ENCODE data around the gene TNRC6B. TPM values are rescaled to one million over a fixed set of nuclear protein-coding genes. Genes with fewer than 3 reads are reported as not detected.
A peak's percentile ranks its signal among the peaks of the same experiment; 100 is the strongest.

The TNRC6B gene
- polyA plus RNA-seq, 3 donors from 2014 or later, result 12.9 to 90.1 (median 29.7) TPM

GRCh38 chr22:40226620-40227019, 48.9 kb downstream of the TNRC6B start:
- H3K4me3 Mint-ChIP-seq, result no peak overlapping the region
- H3K4me1 Mint-ChIP-seq, result peaks cover 44 to 72% of the 10 kb centered on the region in 2 donors
- H3K27ac Mint-ChIP-seq, result peak overlapping the region in 5 of 6 donors; percentile 4 to 76 (median 64)
- H3K36me3 Mint-ChIP-seq, result peaks cover 0 to 7% (median 5%) of the 10 kb centered on the region in 3 donors
- no peaks in the 10 kb centered on the region for H3K9me3 Mint-ChIP-seq
- peaks cover 0 to 2% (median 0%) of the 10 kb centered on the region in 3 donors for H3K27me3 Mint-ChIP-seq (ENCODE audit: low read depth in 3 of 3)
- no peak for DNase-seq

GRCh38 chr22:40231618-40232313, 54.0 kb downstream of the TNRC6B start:
- Mint-ChIP-seq H3K4me3 (no peak overlapping the region), H3K27ac (peak overlapping the region in 2 of 6 donors; percentile 4 to 78), H3K9me3 (no peaks in the 10 kb centered on the region), H3K27me3 (ENCODE audit: low read depth in 3 of 3) (peaks cover 0 to 3% (median 2%) of the 10 kb centered on the region in 3 donors), H3K36me3 (peaks cover 5 to 14% (median 6%) of the 10 kb centered on the region in 3 donors), H3K4me1 (peaks cover 36 to 63% of the 10 kb centered on the region in 2 donors)
- no peak for DNase-seq

DNA sequence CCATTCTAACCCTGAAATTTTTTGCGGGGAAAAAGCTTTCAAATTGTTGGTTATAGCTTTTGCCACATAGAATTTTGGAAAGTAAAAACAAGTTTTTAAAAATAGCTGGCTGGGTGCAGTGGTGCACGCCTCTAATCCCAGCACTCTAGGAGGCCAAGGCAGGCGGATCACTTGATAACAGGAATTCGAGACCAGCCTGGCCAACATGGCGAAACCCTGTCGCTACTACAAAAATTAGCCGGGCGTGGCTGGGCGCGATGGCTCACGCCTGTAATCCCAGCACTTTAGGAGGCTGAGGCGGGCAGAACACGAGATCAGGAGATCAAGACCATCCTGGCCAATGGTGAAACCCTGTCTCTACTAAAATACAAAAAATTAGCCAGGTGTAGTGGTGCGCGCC, 54.9 kb downstream of the TNRC6B start:
- peaks cover 0 to 3% (median 2%) of the 10 kb centered on the region in 3 donors for H3K27me3 Mint-ChIP-seq (ENCODE audit: low read depth in 3 of 3)
- no peak for DNase-seq
- peaks cover 5 to 14% (median 6%) of the 10 kb centered on the region in 3 donors for H3K36me3 Mint-ChIP-seq
- H3K4me1 Mint-ChIP-seq, result peaks cover 43 to 69% of the 10 kb centered on the region in 2 donors
- no peak overlapping the region for H3K27ac Mint-ChIP-seq
- no peak overlapping the region for H3K4me3 Mint-ChIP-seq
- H3K9me3 Mint-ChIP-seq, result no peaks in the 10 kb centered on the region

GRCh38 chr22:40233886-40234285, 56.2 kb downstream of the TNRC6B start:
- H3K4me3 Mint-ChIP-seq, result no peak overlapping the region
- H3K9me3 Mint-ChIP-seq, result no peaks in the 10 kb centered on the region
- no peak for DNase-seq
- peaks cover 52 to 76% of the 10 kb centered on the region in 2 donors for H3K4me1 Mint-ChIP-seq
- H3K36me3 Mint-ChIP-seq, result peaks cover 5 to 17% (median 10%) of the 10 kb centered on the region in 3 donors
- H3K27me3 Mint-ChIP-seq (ENCODE audit: low read depth in 3 of 3), result peaks cover 0 to 3% (median 2%) of the 10 kb centered on the region in 3 donors
- peak overlapping the region in 2 of 6 donors; percentile 29 to 49 for H3K27ac Mint-ChIP-seq

DNA sequence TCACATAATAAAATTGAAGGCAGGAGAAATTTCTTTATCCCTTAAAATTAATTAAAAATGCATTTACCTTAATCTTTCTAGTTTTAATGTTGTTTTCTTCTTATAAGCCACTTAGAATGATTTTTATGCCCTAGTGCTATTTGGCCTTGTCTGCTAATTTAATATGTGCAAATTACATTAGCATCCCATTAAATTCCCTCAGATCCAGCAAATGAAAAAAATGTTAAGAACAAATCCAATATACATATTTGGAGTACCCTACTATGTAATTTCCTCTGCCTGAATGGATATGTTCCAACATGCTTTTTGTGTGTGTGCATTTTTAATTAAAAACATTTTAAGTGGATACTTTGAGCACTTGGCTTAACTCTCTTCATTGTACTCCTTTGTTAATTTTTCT, 56.9 kb downstream of the TNRC6B start:
- Mint-ChIP-seq H3K9me3 (no peaks in the 10 kb centered on the region), H3K27me3 (ENCODE audit: low read depth in 3 of 3) (peaks cover 0 to 3% (median 2%) of the 10 kb centered on the region in 3 donors), H3K27ac (no peak overlapping the region), H3K4me3 (no peak overlapping the region), H3K36me3 (peaks cover 0 to 17% (median 10%) of the 10 kb centered on the region in 3 donors), H3K4me1 (peaks cover 56 to 78% of the 10 kb centered on the region in 2 donors)
- no peak for DNase-seq

DNA sequence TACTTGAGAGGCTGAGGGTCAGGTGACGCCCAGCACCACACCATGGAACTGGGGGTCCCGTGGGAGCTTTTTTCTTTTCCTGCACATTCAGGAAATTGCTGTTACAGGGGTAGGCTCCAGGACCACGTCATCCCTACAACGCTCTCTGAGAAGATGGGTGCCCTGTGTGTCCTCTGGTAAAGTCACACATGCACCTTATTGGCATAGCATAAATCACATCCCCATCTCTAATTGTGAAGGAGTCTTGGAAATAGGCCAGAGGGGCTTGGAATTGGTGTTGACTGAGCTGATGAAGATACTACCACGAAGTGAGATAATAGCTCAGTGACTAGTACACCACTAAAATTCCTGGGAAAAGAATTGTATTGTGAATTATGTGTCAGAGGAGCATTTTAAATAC, 57.6 kb downstream of the TNRC6B start:
- no peaks in the 10 kb centered on the region for H3K9me3 Mint-ChIP-seq
- peaks cover 0 to 3% (median 2%) of the 10 kb centered on the region in 3 donors for H3K27me3 Mint-ChIP-seq (ENCODE audit: low read depth in 3 of 3)
- DNase-seq, result no peak
- H3K4me1 Mint-ChIP-seq, result peaks cover 58 to 80% of the 10 kb centered on the region in 2 donors
- H3K27ac Mint-ChIP-seq, result no peak overlapping the region
- H3K4me3 Mint-ChIP-seq, result no peak overlapping the region
- H3K36me3 Mint-ChIP-seq, result peaks cover 0 to 17% (median 10%) of the 10 kb centered on the region in 3 donors

GRCh38 chr22:40236131-40236665, 58.5 kb downstream of the TNRC6B start:
- Mint-ChIP-seq H3K27me3 (ENCODE audit: low read depth in 3 of 3) (peaks cover 2 to 3% (median 3%) of the 10 kb centered on the region in 3 donors), H3K36me3 (peaks cover 0 to 10% (median 10%) of the 10 kb centered on the region in 3 donors), H3K4me1 (peaks cover 65 to 82% of the 10 kb centered on the region in 2 donors), H3K9me3 (no peaks in the 10 kb centered on the region), H3K27ac (peak overlapping the region in 2 of 6 donors; percentile 13 to 36), H3K4me3 (peak overlapping the region in 2 of 5 donors; percentile 7 to 12)
- peak; percentile 24 to 45 (median 39) for DNase-seq

DNA sequence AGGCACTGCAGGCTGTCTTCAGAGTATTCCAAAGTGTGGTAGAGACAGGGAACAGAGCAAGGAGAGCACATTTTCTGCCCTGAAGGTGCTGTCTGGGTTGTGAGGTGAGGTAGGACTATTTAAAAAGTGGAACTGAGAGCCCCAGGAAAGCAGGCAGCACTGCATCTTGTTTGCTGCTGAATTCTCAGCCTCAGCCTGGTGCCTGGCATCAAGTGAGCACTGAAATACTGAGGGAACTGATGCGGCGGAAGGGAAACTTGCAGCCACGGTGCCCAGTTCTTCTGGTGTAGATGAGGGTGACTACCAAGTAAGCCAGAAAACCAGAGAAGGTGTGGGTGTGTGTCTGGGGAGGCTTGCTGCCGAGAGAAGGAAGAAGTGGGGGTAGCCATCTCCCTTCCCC, 59.5 kb downstream of the TNRC6B start:
- no peak overlapping the region for H3K4me3 Mint-ChIP-seq
- peaks cover 2 to 3% (median 3%) of the 10 kb centered on the region in 3 donors for H3K27me3 Mint-ChIP-seq (ENCODE audit: low read depth in 3 of 3)
- peaks cover 0 to 5% (median 5%) of the 10 kb centered on the region in 3 donors for H3K36me3 Mint-ChIP-seq
- no peak for DNase-seq
- H3K9me3 Mint-ChIP-seq, result no peaks in the 10 kb centered on the region
- no peak overlapping the region for H3K27ac Mint-ChIP-seq
- H3K4me1 Mint-ChIP-seq, result peaks cover 72 to 82% of the 10 kb centered on the region in 2 donors

GRCh38 chr22:40237788-40238424, 60.2 kb downstream of the TNRC6B start:
- Mint-ChIP-seq H3K36me3 (peaks cover 0 to 5% (median 3%) of the 10 kb centered on the region in 3 donors), H3K9me3 (no peaks in the 10 kb centered on the region), H3K4me1 (peaks cover 77 to 86% of the 10 kb centered on the region in 2 donors), H3K27ac (peak overlapping the region in 1 of 6 donors; percentile 77), H3K27me3 (ENCODE audit: low read depth in 3 of 3) (peaks cover under 1 to 3% (median 2%) of the 10 kb centered on the region in 3 donors), H3K4me3 (peak overlapping the region in 1 of 5 donors; percentile 41)
- DNase-seq, result no peak

- Mint-ChIP-seq H3K4me1 (peaks cover 82 to 93% of the 10 kb centered on the region in 2 donors), H3K4me3 (peak overlapping the region in 4 of 5 donors; percentile 4 to 34 (median 18))
Measured at GRCh38 chr22:40238425-40239344, 61.0 kb downstream of the TNRC6B start.

DNA sequence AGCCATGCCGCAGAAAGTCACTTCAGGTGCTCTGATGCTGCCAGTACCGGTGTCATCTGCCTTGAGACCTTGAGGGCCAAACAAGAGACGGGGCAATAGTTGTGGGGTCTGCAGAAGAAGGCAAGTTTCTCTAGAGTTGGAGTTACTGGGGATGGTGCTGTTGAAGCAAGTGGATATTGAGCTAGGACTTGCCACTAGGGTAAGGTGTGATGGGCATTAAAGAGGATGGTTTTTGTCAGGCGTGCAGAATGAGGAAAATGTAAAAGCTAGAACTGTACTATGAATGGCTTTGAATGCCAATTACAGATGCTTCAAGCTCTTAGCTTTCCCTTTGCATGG, 61.6 kb downstream of the TNRC6B start:
- peaks cover 0 to 6% (median 2%) of the 10 kb centered on the region in 3 donors for H3K27me3 Mint-ChIP-seq (ENCODE audit: low read depth in 3 of 3)
- peaks cover 88 to 97% of the 10 kb centered on the region in 2 donors for H3K4me1 Mint-ChIP-seq
- no peak for DNase-seq
- H3K4me3 Mint-ChIP-seq, result peak overlapping the region in 3 of 5 donors; percentile 4 to 34 (median 13)
- H3K27ac Mint-ChIP-seq, result peak overlapping the region in 4 of 6 donors; percentile 11 to 24 (median 18)
- H3K9me3 Mint-ChIP-seq, result no peaks in the 10 kb centered on the region
- peaks cover 0 to 5% (median 3%) of the 10 kb centered on the region in 3 donors for H3K36me3 Mint-ChIP-seq

More at GRCh38 chr22:40238425-40239344, 61.0 kb downstream of the TNRC6B start:
- peaks cover 0 to 5% (median 3%) of the 10 kb centered on the region in 3 donors for H3K36me3 Mint-ChIP-seq
- H3K27ac Mint-ChIP-seq, result peak overlapping the region; percentile 11 to 60 (median 22)
- peaks cover 0 to 6% (median 2%) of the 10 kb centered on the region in 3 donors for H3K27me3 Mint-ChIP-seq (ENCODE audit: low read depth in 3 of 3)
- H3K9me3 Mint-ChIP-seq, result no peaks in the 10 kb centered on the region
- no peak for DNase-seq

DNA sequence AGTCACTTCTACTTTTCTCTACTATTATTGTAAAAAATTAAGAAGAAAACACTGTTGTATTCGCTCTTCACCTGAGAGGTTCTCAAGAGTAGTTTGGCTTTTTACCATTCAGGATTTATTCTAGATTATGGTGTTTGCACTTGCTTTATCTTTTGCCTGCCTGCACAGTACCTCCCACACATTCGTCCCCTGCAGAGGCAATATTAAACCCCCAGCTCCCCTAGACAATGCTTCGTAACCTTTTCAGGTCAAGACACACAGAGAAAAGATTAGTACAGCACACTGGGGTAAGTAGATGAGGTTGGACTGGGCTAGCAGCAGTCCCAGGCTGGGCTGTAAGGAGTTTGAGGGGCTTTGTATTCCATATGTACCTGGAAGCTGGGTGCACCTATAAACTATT, 62.4 kb downstream of the TNRC6B start:
- peaks cover 89 to 97% of the 10 kb centered on the region in 2 donors for H3K4me1 Mint-ChIP-seq
- peak overlapping the region in 3 of 6 donors; percentile 7 to 82 (median 79) for H3K27ac Mint-ChIP-seq
- H3K36me3 Mint-ChIP-seq, result peaks cover 0 to 5% (median 3%) of the 10 kb centered on the region in 3 donors
- H3K9me3 Mint-ChIP-seq, result no peaks in the 10 kb centered on the region
- peaks cover 0 to 6% (median 2%) of the 10 kb centered on the region in 3 donors for H3K27me3 Mint-ChIP-seq (ENCODE audit: low read depth in 3 of 3)
- no peak for DNase-seq
- peak overlapping the region in 2 of 5 donors; percentile 52 to 67 for H3K4me3 Mint-ChIP-seq

DNA sequence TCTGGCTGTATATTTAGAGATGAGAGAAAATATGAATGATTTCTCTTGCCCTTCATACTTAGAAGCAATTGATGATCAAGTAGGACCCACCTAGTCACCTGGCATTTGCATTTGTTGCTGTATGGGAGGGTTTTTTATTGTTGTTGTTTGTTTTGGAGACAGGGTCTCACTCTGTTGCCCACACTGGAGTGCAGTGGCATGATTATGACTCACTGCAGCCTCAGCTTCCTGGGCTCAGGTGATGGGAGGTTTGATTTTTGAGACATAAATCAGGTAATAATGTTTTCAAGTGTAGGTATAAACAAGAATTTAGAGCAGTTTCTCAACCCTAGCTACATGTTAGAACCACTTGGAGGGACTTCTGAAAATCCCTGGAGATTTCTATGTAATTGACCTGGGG, 63.0 kb downstream of the TNRC6B start:
- H3K27me3 Mint-ChIP-seq (ENCODE audit: low read depth in 3 of 3), result peaks cover 0 to 6% (median 2%) of the 10 kb centered on the region in 3 donors
- H3K9me3 Mint-ChIP-seq, result no peaks in the 10 kb centered on the region
- H3K4me1 Mint-ChIP-seq, result peaks cover 86 to 96% of the 10 kb centered on the region in 2 donors
- DNase-seq, result peak in 1 of 3 donors; percentile 33
- peak overlapping the region; percentile 7 to 85 (median 56) for H3K27ac Mint-ChIP-seq
- peaks cover 0 to 8% (median 4%) of the 10 kb centered on the region in 3 donors for H3K36me3 Mint-ChIP-seq
- H3K4me3 Mint-ChIP-seq, result peak overlapping the region in 4 of 5 donors; percentile 6 to 67 (median 53)
